NCI-H2227 treated with DMSO at 0.1 percent for 48 hours (cell line): ENCODE data around the gene SHPK.

Experiments
- DNase-seq: peaks from one replicate; lab custom pipeline; 2025; lab: John Stamatoyannopoulos, UW

Gene SHPK

DNA sequence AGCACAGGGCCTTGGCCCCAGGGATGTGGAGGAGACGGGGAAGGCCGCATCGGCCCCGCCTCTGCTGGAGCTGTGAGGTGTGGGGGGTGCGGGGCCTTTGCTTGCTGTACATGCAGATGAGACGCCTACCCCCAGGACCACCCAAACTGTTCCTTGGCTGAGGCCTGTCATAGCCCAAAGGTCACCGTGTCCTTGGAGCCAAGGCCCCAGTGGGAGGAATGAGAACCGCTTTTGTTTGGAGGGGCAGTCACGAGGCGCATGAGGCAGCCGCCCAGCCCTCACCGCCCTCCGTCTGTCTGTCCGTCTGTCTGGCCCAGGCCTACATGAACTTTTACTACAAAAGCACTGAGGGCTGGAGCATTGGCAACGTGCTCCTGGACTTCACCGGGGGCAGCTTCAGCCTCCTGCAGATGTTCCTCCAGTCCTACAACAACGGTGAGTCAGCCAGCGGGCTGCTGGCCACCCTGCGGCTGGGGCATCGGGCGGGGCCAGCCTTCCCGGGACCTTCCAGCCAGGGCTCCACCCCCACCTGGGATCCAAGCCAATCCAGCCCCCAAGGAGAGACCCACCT, 23.6 kb upstream of the SHPK start:
- no peak for DNase-seq

- no peak for DNase-seq
Measured at GRCh38 chr17:3658784-3659449, 22.9 kb upstream of the SHPK start.

- DNase-seq, result no peak
Measured at GRCh38 chr17:3657874-3658783, 22.1 kb upstream of the SHPK start.

DNA sequence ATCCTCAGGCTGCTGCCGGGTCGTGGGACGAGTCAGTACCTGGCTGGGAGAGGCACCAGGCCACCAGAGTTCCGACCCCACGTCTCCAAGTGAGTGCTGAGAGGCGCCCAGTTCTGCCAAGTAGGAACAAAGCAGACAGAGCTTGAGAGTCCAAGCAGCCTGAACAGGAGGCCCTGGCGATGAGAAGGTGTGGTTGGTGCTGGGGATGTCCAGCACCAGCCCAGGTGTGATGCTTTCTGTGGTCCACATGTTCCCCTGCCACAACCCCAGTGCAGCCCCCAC, 21.5 kb upstream of the SHPK start:
- no peak for DNase-seq

- DNase-seq, result no peak
Measured at GRCh38 chr17:3656755-3657587, 20.9 kb upstream of the SHPK start.

- DNase-seq, result no peak
Measured at GRCh38 chr17:3656353-3656752, 20.3 kb upstream of the SHPK start.

DNA sequence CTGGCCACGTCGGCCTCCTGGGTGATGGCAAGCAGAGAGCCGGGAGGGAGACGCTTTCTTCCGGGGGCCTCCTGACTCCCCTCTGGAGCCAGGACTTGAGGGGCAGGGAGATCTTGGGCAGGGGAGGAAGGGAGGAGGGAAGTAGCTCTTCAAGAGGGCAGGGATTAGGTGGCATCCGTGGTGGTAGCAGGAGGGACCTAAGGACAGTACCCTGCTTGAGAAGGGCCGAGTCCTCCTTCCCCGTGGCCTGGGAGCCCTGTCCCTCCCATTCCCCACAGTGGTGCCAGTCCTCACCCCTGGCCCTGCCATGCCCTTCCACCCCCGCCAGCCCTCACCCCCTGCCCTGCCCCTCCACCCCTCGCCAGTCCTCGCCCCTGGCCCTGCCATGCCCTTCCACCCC, 19.7 kb upstream of the SHPK start:
- DNase-seq, result no peak

- DNase-seq, result no peak
Measured at GRCh38 chr17:3647769-3648555, 11.9 kb upstream of the SHPK start.

- DNase-seq, result no peak
Measured at GRCh38 chr17:3647251-3647650, 11.2 kb upstream of the SHPK start.

GRCh38 chr17:3645310-3645709, 9.3 kb upstream of the SHPK start:
- DNase-seq, result no peak

DNA sequence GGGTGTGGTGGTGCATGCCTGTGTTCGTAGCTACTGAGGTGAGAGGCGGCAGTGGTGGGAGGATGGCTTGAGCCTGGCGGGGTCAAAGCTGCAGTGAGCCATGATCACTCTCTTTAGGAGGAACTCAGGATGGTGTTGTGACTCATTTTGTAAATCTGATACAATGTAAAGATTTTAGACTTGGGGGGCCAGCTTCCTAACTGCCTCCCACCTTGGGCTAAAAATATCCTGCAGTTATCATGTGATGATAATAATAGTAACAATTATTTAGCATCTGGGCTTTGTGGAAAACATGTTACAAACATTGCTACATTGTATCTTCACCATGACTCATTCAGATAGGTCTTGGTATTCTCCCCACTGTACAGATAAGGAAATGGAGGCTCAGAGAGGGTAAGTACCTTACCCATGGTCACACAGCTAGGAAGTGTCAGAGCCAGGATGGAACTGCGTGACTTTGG, 7.9 kb upstream of the SHPK start:
- DNase-seq, result no peak

DNA sequence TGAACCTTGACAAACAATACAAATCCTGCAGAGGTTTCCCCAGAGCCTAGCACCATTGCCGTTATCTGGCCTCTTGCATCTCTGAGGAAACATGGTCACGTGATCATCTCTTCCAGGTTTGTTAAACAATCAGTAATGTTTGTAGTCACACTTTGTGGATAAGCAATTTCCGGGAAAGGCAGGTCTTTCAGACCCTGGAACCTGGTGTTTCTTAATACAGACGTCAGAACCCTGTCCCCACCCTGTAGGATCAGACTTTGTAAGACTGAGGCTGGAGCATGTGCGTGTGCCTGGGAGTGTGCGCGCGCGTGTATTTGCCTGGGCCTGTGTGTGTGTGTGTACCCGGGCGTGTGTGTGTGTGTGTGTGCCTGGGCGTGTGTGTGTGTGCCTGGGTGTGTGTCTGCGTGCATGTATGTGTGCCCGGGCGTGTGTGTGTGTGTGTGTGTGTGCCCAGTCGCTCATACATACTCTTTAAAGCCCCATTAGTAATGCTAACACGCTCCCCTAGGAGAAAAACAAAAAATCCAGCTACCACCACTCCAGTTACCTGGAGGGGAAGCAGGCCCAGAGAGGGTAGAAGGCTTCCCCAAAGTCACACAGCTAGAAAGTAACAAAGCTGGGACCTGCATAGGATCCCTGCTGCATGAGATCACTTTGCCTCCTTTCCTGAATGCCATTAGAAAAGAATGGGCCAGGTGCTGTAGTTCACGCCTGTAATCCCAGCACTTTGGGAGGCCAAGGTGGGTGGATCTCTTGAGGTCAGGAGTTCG, 5.9 kb upstream of the SHPK start:
- no peak for DNase-seq

DNA sequence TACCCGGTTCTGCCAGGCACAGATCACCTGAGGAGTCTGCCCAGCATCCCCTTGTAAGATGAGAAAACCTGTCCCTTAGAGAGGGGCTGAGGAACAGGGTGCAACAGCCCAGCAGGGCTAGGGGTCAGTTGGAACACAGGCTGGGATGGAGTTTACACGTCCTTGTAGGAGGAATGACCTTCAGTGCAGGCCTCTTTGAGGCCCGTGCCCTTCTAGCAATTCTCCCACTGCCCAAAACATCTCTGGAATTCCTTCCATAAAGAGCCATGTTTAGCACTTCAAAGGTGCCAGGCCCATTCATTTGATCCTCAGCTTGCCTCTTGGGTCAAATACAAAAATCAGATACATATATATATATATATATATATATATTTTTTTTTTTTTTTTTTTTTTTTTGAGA, 5.0 kb upstream of the SHPK start:
- DNase-seq, result no peak

- no peak for DNase-seq
Measured at GRCh38 chr17:3639981-3640596, 4.0 kb upstream of the SHPK start.

- no peak for DNase-seq
Measured at GRCh38 chr17:3636908-3637373, 891 bp upstream of the SHPK start.

DNA sequence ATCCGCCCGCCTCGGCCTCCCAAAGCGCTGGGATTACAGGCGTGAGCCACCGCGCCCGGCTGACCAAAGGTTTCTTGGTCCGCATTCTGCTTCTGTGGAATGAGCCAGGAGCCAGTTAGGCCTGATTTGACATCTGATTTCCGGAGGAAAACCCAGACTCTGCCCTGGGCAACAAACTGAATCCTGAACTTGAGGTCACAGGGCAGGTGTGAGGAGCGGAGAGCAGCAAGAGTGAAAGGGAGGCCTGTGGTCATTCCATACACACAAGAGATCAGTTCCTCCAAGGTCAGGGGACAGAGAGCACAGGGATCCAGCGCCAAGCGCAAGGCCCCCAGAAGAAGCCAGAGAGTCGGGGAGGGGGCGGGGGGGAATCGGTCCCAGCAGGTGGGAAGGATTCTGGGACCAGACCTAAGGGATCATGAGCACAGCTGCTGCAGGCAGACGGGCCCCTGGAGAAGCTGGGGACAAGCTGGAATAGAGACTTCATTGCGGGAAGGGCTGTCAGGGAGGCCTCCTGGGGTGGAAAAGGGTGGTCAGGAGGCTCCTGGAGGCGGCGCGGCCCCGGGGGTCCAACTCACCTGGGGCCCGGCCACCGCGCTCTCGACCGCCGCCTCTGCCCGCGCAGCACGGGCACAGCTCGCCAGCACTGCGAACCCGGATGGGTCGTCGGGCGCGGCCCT, 436 bp downstream of the SHPK start:
- no peak for DNase-seq

GRCh38 chr17:3632287-3632686, 3.8 kb downstream of the SHPK start:
- DNase-seq, result no peak

DNA sequence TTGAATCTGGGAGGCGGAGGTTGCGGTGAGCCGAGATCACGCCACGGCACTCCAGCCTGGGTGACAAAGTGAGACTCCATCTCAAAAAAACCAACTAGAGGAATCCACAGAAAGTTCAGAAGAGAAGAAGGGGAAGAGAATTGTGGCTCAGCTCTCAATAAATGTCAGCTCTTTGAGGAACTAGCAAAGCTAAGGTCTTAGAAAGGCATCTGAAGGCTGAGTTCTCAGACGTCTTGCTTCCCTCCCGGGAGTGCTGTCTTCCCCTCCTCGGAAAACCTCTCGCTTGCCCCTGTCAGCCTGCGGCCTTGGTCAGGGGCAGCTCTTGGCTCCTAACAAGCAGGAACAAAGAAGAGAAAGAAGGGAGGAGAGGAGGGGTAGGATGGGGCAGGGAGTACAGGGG, 5.3 kb downstream of the SHPK start:
- DNase-seq, result no peak

DNA sequence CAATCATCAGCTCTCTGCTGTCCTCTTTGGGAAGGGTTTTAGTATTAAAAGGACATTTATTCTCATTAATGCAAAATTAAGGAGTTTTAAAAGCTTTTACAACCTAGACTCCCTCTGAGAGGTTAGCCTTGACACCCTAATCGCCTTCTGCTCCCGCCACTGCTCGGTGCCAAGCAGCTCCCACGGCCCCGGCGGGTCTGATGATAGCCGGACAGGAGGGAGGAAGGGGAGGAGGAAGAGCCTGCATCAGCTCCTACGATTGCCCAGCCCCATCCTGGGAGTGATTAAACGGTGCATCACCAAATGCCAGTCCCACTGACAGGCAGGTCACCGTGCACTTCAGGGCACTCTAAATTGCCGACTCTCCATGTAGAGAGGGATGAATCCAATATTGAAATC, 8.3 kb downstream of the SHPK start:
- DNase-seq, result no peak
